Stimulated activated effector memory CD8-positive, alpha-beta T cell treated with anti-CD3 and anti-CD28 coated beads, Interleukin-12 subunit alpha, Interleukin-12 subunit beta, amount 100 ng/mL, for 72 hours (primary cell): ENCODE results near the gene CA10.

Source experiments
- ATAC-seq: fragments of 150-1000 bp; cut with Tn5 transposase; 2 replicates; pipeline ENCODE4 v1.10.0; 2021
- DNase-seq, 2 donors: peaks; one replicate each; pipeline ENCODE4 v3.0.0; 2021 to 2022; ENCODE audit warnings: low spot score in 2 of 2
- H3K27ac Mint-ChIP-seq: one replicate; pipeline ENCODE4 v1.8.0; 2022; ENCODE audit warnings: mild to moderate bottlenecking, mixed read lengths
- H3K36me3 Mint-ChIP-seq: one replicate; pipeline ENCODE4 v1.8.0; 2022; ENCODE audit warnings: mild to moderate bottlenecking, mixed read lengths
- H3K4me1 Mint-ChIP-seq: one replicate; pipeline ENCODE4 v1.8.0; 2022; ENCODE audit warnings: mixed read lengths
- H3K4me3 Mint-ChIP-seq: one replicate; pipeline ENCODE4 v1.8.0; 2022; ENCODE audit warnings: mild to moderate bottlenecking, mixed read lengths
- H3K9me3 Mint-ChIP-seq: one replicate; pipeline ENCODE4 v1.8.0; 2022; ENCODE audit warnings: mixed read lengths

Gene CA10

DNA sequence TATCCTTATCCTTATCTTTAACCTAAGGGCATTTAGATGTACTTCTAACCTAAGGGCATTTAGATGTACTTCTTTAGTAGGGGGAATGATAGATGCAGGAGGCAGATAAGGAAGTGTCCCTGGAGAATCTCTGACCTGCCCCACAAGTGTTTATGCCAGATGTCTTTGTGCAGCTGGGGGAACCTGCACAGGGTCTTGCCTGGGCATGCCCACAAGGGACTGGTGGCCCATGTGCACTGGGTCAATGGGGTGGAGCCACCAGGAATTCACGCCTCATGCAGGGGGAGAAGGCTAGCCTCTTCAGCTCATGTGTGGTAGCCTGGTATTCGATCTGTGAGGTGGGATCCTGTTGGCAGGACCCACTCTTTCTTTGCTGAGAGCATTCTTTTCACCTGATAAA, 38.0 kb downstream of the CA10 start:
- Mint-ChIP-seq H3K4me3 (no peak overlapping the region), H3K36me3 (no peaks in the 10 kb centered on the region), H3K9me3 (peaks cover 3% of the 10 kb centered on the region), H3K4me1 (no peaks in the 10 kb centered on the region), H3K27ac (no peak overlapping the region)
- ATAC-seq (no peak), DNase-seq (no peak)

GRCh38 chr17:52110923-52111581, 47.5 kb downstream of the CA10 start:
- Mint-ChIP-seq H3K4me3 (no peak overlapping the region), H3K27ac (no peak overlapping the region), H3K9me3 (peaks cover under 1% of the 10 kb centered on the region), H3K36me3 (no peaks in the 10 kb centered on the region), H3K4me1 (no peaks in the 10 kb centered on the region)
- ATAC-seq (no peak), DNase-seq (no peak)

- Mint-ChIP-seq H3K9me3 (peaks cover 3% of the 10 kb centered on the region), H3K4me3 (no peak overlapping the region), H3K4me1 (no peaks in the 10 kb centered on the region), H3K27ac (no peak overlapping the region), H3K36me3 (no peaks in the 10 kb centered on the region)
- peak in 1 of 2 donors; percentile 51 for DNase-seq
- no peak for ATAC-seq
These were observed 51.8 kb downstream of the CA10 start for GRCh38 chr17:52106638-52107261.

DNA sequence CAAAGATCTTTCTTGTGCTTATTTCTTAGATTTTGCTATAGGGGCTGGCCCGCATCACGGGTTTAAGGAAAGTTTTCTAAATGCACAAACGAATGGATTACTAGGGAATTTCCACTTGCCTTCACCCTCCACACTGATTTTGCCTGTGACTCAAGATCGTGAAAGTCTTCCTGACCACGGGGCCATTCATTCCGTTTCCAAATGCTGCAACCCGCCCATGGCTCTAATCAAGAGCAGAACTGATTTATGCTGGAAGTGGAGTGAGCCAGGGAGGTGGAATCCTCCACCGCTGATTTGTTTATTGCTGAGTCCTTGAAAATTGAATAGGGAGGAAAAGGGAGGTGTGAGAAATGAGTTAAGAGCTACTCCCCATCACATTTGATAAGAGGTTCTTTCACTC, 52.4 kb downstream of the CA10 start:
- Mint-ChIP-seq H3K9me3 (peaks cover 3% of the 10 kb centered on the region), H3K4me3 (no peak overlapping the region), H3K27ac (no peak overlapping the region), H3K4me1 (no peaks in the 10 kb centered on the region), H3K36me3 (no peaks in the 10 kb centered on the region)
- DNase-seq (no peak), ATAC-seq (no peak)

DNA sequence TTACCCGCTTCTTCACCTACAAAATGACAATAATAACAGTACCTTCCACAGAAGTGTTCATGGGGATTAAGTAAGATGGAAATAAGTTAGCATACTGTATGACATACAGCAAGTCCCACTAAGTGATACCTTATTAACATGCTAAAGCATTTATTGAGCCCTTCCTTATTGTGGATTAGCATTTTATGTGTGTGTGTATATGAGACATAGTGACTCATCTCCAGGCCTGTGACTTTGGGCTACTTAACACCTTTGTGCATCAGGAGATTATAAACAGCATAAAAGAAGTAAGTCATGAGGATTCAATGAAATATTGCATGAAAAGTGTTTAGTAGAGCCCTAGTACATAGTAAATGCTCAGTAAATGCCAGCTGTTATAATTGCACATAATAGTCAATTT, 52.9 kb downstream of the CA10 start:
- no peak for DNase-seq
- no peak overlapping the region for H3K27ac Mint-ChIP-seq
- peaks cover 3% of the 10 kb centered on the region for H3K9me3 Mint-ChIP-seq
- no peaks in the 10 kb centered on the region for H3K4me1 Mint-ChIP-seq
- ATAC-seq, result no peak
- no peak overlapping the region for H3K4me3 Mint-ChIP-seq
- H3K36me3 Mint-ChIP-seq, result no peaks in the 10 kb centered on the region

DNA sequence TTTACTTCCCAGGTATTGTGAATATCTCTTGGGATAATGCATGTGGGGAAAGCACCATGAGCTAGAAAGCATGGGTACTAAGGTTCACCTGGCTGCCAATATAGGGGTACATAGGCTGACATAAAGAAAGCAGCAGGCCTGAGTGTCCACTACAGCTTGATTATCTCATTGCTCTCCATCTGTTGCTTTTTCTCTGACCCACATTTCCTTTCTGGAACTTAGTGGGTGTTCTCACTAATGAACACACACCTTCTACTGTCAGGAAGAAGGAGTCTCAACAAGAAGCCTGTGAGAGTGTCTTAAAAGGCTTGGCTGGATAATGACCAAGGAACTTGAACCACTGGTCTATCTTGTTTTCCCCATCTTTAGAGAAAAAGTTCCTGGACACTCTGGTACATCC, 62.5 kb downstream of the CA10 start:
- Mint-ChIP-seq H3K4me3 (no peak overlapping the region), H3K9me3 (no peaks in the 10 kb centered on the region), H3K4me1 (no peaks in the 10 kb centered on the region), H3K36me3 (no peaks in the 10 kb centered on the region), H3K27ac (no peak overlapping the region)
- DNase-seq (no peak), ATAC-seq (no peak)

DNA sequence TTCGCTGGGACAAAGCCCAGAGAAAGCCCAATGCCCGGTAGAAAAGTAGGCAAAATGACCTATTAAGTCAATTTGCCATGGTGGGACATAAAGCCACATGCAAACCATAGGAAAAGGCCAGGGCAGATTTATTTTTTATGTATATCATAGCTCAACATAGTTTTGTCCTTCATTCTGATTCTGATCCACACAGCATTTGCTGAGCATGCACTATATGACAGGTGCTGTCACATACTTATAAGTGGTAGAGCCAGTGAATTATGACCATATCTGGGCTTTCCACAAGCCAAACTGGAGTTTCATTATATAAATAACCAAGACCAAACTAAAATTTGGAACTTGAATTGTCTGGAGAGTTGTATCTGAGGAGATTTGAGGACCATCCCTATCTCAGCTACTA, 74.3 kb downstream of the CA10 start:
- DNase-seq, result no peak
- no peaks in the 10 kb centered on the region for H3K4me1 Mint-ChIP-seq
- no peak for ATAC-seq
- no peaks in the 10 kb centered on the region for H3K36me3 Mint-ChIP-seq
- no peak overlapping the region for H3K27ac Mint-ChIP-seq
- H3K9me3 Mint-ChIP-seq, result peaks cover 6% of the 10 kb centered on the region
- no peak overlapping the region for H3K4me3 Mint-ChIP-seq

- ATAC-seq (no peak), DNase-seq (no peak)
- H3K4me1 Mint-ChIP-seq, result no peaks in the 10 kb centered on the region
- H3K9me3 Mint-ChIP-seq, result peaks cover 6% of the 10 kb centered on the region
- H3K27ac Mint-ChIP-seq, result no peak overlapping the region
- no peaks in the 10 kb centered on the region for H3K36me3 Mint-ChIP-seq
- H3K4me3 Mint-ChIP-seq, result no peak overlapping the region
These were observed 79.0 kb downstream of the CA10 start for GRCh38 chr17:52079496-52079895.

GRCh38 chr17:52071712-52072111, 86.8 kb downstream of the CA10 start:
- Mint-ChIP-seq H3K9me3 (peaks cover 2% of the 10 kb centered on the region), H3K4me1 (no peaks in the 10 kb centered on the region), H3K27ac (no peak overlapping the region), H3K4me3 (no peak overlapping the region), H3K36me3 (no peaks in the 10 kb centered on the region)
- no peak for DNase-seq
- ATAC-seq, result no peak

DNA sequence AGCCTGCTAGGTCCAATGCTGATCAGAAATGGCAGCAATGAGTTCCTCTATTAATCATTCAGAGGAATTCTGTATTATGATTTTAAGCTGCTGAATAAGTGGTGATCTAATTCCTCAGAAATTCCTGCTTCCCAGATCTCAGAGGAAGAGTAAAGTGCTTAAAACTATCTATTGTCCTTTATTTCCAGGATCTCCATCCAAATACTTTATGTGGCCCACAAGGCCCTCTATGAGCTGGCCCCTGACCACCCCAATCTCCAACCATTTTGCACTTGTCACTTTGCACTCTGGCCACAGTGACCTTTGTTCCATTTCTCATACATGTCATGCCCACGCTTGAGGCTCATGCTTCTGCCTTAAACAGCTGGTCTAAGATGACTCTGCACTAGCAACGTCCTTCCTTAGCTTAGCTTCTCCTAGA, 93.7 kb downstream of the CA10 start:
- Mint-ChIP-seq H3K36me3 (no peaks in the 10 kb centered on the region), H3K4me3 (no peak overlapping the region), H3K27ac (no peak overlapping the region), H3K4me1 (no peaks in the 10 kb centered on the region), H3K9me3 (peaks cover 11% of the 10 kb centered on the region)
- DNase-seq (no peak), ATAC-seq (no peak)

GRCh38 chr17:52049496-52049895, 109.0 kb downstream of the CA10 start:
- Mint-ChIP-seq H3K4me1 (no peaks in the 10 kb centered on the region), H3K4me3 (no peak overlapping the region), H3K36me3 (no peaks in the 10 kb centered on the region), H3K9me3 (peaks cover 11% of the 10 kb centered on the region), H3K27ac (no peak overlapping the region)
- no peak for ATAC-seq
- DNase-seq, result no peak

DNA sequence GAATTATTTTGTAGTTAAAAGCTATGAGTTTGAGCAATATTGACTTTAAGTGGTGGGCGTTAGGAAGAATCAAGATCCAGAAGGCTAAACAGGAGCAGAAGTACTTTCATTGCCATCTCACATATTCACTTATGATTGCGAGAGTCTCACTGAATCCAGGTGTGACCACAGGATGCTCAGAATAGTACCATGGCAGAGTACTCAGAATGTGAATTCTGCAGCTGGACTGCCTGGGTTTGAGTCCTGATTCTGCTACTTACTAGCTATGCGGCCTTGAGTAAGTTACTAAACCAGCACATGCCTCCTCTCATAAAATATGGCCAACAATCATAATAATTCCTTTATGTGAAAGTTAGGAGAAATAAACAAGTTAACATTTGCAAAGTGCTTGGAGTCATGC, 109.5 kb downstream of the CA10 start:
- H3K4me3 Mint-ChIP-seq, result no peak overlapping the region
- H3K4me1 Mint-ChIP-seq, result no peaks in the 10 kb centered on the region
- no peak overlapping the region for H3K27ac Mint-ChIP-seq
- no peak for DNase-seq
- ATAC-seq, result no peak
- H3K36me3 Mint-ChIP-seq, result no peaks in the 10 kb centered on the region
- H3K9me3 Mint-ChIP-seq, result peaks cover 11% of the 10 kb centered on the region

- no peaks in the 10 kb centered on the region for H3K4me1 Mint-ChIP-seq
These were observed 110.2 kb downstream of the CA10 start for GRCh38 chr17:52048137-52048898.

DNA sequence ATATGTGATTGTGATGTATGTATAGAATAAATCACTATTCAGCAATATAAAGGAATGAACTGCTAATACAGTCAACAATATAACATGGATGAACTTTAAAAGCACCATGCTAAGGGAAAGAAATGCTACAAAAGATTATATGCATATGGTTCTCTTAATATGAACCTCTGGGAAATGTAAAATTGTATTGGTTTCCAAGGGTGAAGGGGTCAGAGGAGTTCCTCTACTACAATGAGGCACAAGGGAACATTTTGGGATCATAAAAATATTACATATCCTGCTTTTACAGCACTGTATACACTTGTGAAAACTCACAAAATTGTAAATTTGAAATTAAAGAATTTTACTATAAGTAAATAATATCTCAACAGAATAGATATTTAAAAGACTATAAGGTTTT, 111.4 kb downstream of the CA10 start:
- H3K4me3 Mint-ChIP-seq, result no peak overlapping the region
- H3K27ac Mint-ChIP-seq, result no peak overlapping the region
- H3K9me3 Mint-ChIP-seq, result peaks cover 11% of the 10 kb centered on the region
- H3K36me3 Mint-ChIP-seq, result no peaks in the 10 kb centered on the region
- no peaks in the 10 kb centered on the region for H3K4me1 Mint-ChIP-seq
- DNase-seq (no peak), ATAC-seq (no peak)

More at GRCh38 chr17:52048137-52048898, 110.2 kb downstream of the CA10 start:
- DNase-seq (no peak), ATAC-seq (no peak)
- no peak overlapping the region for H3K27ac Mint-ChIP-seq
- H3K4me3 Mint-ChIP-seq, result no peak overlapping the region
- H3K9me3 Mint-ChIP-seq, result peaks cover 11% of the 10 kb centered on the region
- H3K36me3 Mint-ChIP-seq, result no peaks in the 10 kb centered on the region

- DNase-seq (no peak), ATAC-seq (no peak)
- H3K36me3 Mint-ChIP-seq, result no peaks in the 10 kb centered on the region
- no peak overlapping the region for H3K4me3 Mint-ChIP-seq
- peaks cover 5% of the 10 kb centered on the region for H3K9me3 Mint-ChIP-seq
- H3K27ac Mint-ChIP-seq, result no peak overlapping the region
- no peaks in the 10 kb centered on the region for H3K4me1 Mint-ChIP-seq
These were observed 117.3 kb downstream of the CA10 start for GRCh38 chr17:52041123-52041617.

GRCh38 chr17:52036416-52036815, 122.1 kb downstream of the CA10 start:
- H3K4me3 Mint-ChIP-seq, result no peak overlapping the region
- peaks cover 5% of the 10 kb centered on the region for H3K9me3 Mint-ChIP-seq
- ATAC-seq (no peak), DNase-seq (no peak)
- no peaks in the 10 kb centered on the region for H3K36me3 Mint-ChIP-seq
- H3K27ac Mint-ChIP-seq, result no peak overlapping the region
- H3K4me1 Mint-ChIP-seq, result no peaks in the 10 kb centered on the region
